ENCODE data around the gene KCNIP1. TPM values are rescaled to one million over a fixed set of nuclear protein-coding genes. Genes with fewer than 3 reads are reported as not detected.
"Not testable (repeated sequence)": the region's sequence is repeated elsewhere in the genome, so short reads cannot be mapped to it uniquely, and the experiment has no call there.

Gene KCNIP1
- total RNA-seq, 1 donor from 2014 or later = 20.8 TPM

GRCh38 chr5:170753311-170753710 lies 249.5 kb downstream of the KCNIP1 start:
- DNase-seq = no peak

- DNase-seq = not testable (repeated sequence)
Measured at GRCh38 chr5:170754508-170754907, 250.7 kb downstream of the KCNIP1 start.

GRCh38 chr5:170755679-170756456 lies 252.0 kb downstream of the KCNIP1 start:
- peak; percentile 16 for DNase-seq

GRCh38 chr5:170756691-170757090 lies 252.9 kb downstream of the KCNIP1 start:
- DNase-seq = no peak

GRCh38 chr5:170757182-170757601 lies 253.4 kb downstream of the KCNIP1 start:
- peak; percentile 79 for DNase-seq

GRCh38 chr5:170757669-170758068 lies 253.8 kb downstream of the KCNIP1 start:
- DNase-seq = no peak

GRCh38 chr5:170758481-170758880 lies 254.7 kb downstream of the KCNIP1 start:
- DNase-seq = no peak

- no peak for DNase-seq
Measured at GRCh38 chr5:170760113-170760512, 256.3 kb downstream of the KCNIP1 start.

GRCh38 chr5:170761048-170761707 lies 257.4 kb downstream of the KCNIP1 start:
- DNase-seq = no peak

- no peak for DNase-seq
Measured at GRCh38 chr5:170761708-170762066, 257.9 kb downstream of the KCNIP1 start.

- not testable (repeated sequence) for DNase-seq
Measured at GRCh38 chr5:170762298-170762697, 258.5 kb downstream of the KCNIP1 start.

- DNase-seq = not testable (repeated sequence)
Measured at GRCh38 chr5:170765868-170766267, 262.0 kb downstream of the KCNIP1 start.

GRCh38 chr5:170769246-170769645 lies 265.4 kb downstream of the KCNIP1 start:
- no peak for DNase-seq

- DNase-seq = no peak
Measured at GRCh38 chr5:170769898-170770416, 266.1 kb downstream of the KCNIP1 start.

GRCh38 chr5:170771496-170771895 lies 267.7 kb downstream of the KCNIP1 start:
- DNase-seq = no peak

- no peak for DNase-seq
Measured at GRCh38 chr5:170773024-170773985, 269.5 kb downstream of the KCNIP1 start.

- no peak for DNase-seq
Measured at GRCh38 chr5:170774831-170775230, 271.0 kb downstream of the KCNIP1 start.

- no peak for DNase-seq
Measured at GRCh38 chr5:170781946-170782345, 278.1 kb downstream of the KCNIP1 start.

- peak; percentile 73 for DNase-seq
Measured at GRCh38 chr5:170782438-170782837, 278.6 kb downstream of the KCNIP1 start.

- DNase-seq = no peak
Measured at GRCh38 chr5:170783498-170784247, 279.9 kb downstream of the KCNIP1 start, which contains the start of gene GABRP. Gene GABRP, plus strand, starts transcription at chr5:170783725. Its CDS starts 4,891 bp downstream, at chr5:170788616.

GRCh38 chr5:170785416-170785815 lies 281.6 kb downstream of the KCNIP1 start:
- DNase-seq = no peak

Data from dermis blood vessel endothelial cell (primary cell).